ENCODE measurements around the gene ECM2.

ECM2 gene

DNA sequence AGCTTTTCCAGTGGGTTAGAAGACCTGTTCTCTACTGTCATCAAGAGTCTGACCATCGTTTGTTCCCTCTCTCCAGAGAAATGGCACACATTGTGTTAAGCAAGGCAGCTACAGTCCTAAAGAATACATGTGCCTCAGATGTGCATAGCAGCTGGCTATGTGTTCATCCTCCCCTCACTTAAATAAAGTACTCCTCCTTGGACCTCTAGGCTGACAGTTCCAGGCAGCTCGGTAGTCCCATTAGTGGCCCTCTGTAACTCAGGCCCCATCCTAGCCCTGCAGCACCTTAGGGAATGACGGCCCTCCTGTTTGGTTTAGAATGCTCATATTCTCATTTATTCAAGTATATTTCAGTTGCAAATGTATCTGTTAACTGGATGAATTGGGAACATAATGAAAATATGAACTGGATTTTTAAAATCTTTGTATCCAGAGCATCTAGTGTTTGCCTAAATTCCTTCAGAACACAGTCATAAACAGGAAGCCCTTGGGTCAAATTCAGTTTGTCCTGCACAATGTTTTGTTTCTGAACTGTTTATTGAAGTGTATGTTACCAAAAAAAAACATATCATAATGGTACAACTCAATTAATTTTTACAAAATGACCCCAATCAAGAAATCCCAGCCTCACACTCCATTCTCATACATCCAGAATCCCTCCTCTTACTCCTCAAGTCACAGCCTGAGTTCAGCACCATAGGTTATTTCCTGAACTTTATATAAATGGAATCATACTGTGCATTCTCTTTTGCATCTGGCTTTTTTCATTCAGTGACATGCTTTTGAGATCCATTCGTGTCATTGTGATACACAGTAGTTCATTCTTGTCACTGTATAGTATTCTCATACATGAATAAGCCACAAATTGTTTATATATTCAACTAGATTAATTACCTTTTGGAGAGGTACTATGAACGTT is 51.9 kb downstream of the ECM2 start:
- ATAC-seq (ENCODE audit: insufficient read depth, low read depth) (no peak), DNase-seq (no peak)
- Histone ChIP-seq H3K4me1 (ENCODE audit: insufficient read depth, low read length) (no peaks in the 10 kb centered on the region), H3K9ac (ENCODE audit: low read depth, low read length) (no peak overlapping the region), H4K20me1 (ENCODE audit: insufficient read depth, low read length) (no peaks in the 10 kb centered on the region; the same call in 1 of the 2 replicates), H3K27me3 (ENCODE audit: insufficient read depth, low read length, poor library complexity) (no peaks in the 10 kb centered on the region), H3K9me3 (ENCODE audit: insufficient read depth, low read length, severe bottlenecking) (no peaks in the 10 kb centered on the region), H2AFZ (ENCODE audit: low read depth, low read length) (no peak overlapping the region), H3K4me3 (ENCODE audit: low read depth in 1 of 2, low read length in 2 of 2) (no peak overlapping the region), H3K27ac (ENCODE audit: low read length) (no peak overlapping the region), H3K79me2 (ENCODE audit: insufficient read depth, low read length) (no peaks in the 10 kb centered on the region), H3K4me2 (ENCODE audit: insufficient read depth, low read length) (no peak overlapping the region), H3K36me3 (ENCODE audit: insufficient read depth, low read length) (no peaks in the 10 kb centered on the region; the same call in 1 of the 2 replicates)
- TF ChIP-seq, protein P1, sequence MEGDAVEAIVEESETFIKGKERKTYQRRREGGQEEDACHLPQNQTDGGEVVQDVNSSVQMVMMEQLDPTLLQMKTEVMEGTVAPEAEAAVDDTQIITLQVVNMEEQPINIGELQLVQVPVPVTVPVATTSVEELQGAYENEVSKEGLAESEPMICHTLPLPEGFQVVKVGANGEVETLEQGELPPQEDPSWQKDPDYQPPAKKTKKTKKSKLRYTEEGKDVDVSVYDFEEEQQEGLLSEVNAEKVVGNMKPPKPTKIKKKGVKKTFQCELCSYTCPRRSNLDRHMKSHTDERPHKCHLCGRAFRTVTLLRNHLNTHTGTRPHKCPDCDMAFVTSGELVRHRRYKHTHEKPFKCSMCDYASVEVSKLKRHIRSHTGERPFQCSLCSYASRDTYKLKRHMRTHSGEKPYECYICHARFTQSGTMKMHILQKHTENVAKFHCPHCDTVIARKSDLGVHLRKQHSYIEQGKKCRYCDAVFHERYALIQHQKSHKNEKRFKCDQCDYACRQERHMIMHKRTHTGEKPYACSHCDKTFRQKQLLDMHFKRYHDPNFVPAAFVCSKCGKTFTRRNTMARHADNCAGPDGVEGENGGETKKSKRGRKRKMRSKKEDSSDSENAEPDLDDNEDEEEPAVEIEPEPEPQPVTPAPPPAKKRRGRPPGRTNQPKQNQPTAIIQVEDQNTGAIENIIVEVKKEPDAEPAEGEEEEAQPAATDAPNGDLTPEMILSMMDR (IDR thresholded peaks at IDR 0.05; ENCODE audit: borderline replicate concordance, extremely low read depth, low read length, poor library complexity, severe bottlenecking) = no peak
- no peak for TF ChIP-seq EZH2 (IDR thresholded peaks at IDR 0.05; ENCODE audit: borderline replicate concordance, low read depth, low read length, severe bottlenecking)

DNA sequence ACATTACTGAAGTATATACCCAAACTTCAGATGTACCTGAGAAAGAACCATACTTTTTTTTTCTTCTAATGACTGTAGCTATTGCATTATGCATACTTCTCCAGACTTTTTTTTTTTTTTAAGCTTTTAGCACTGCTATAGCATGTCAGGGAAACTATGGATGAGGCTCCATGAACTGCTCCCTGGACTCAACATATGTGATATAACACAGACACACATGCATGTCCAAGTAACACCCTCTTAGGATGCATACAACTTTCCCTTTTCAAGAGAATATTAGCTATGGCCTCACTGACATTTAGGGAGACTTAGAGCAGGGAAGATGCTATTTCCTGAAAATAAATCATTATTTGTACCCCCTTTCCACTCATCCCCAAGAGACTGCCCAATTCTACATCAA is 53.0 kb downstream of the ECM2 start:
- H3K9me3 ChIP-seq (ENCODE audit: insufficient read depth, low read length, severe bottlenecking) = no peaks in the 10 kb centered on the region
- no peak overlapping the region for H2AFZ ChIP-seq (ENCODE audit: low read depth, low read length)
- H3K4me1 ChIP-seq (ENCODE audit: insufficient read depth, low read length) = no peaks in the 10 kb centered on the region
- DNase-seq (no peak), ATAC-seq (ENCODE audit: insufficient read depth, low read depth) (no peak)
- H3K4me3 ChIP-seq (ENCODE audit: low read depth in 1 of 2, low read length in 2 of 2) = no peak overlapping the region
- H3K27ac ChIP-seq (ENCODE audit: low read length) = no peak overlapping the region
- no peaks in the 10 kb centered on the region for H3K79me2 ChIP-seq (ENCODE audit: insufficient read depth, low read length)
- no peaks in the 10 kb centered on the region; the same call in 1 of the 2 replicates for H4K20me1 ChIP-seq (ENCODE audit: insufficient read depth, low read length)
- no peaks in the 10 kb centered on the region for H3K27me3 ChIP-seq (ENCODE audit: insufficient read depth, low read length, poor library complexity)
- H3K36me3 ChIP-seq (ENCODE audit: insufficient read depth, low read length) = no peaks in the 10 kb centered on the region; the same call in 1 of the 2 replicates
- H3K4me2 ChIP-seq (ENCODE audit: insufficient read depth, low read length) = no peak overlapping the region
- no peak overlapping the region for H3K9ac ChIP-seq (ENCODE audit: low read depth, low read length)
- TF ChIP-seq EZH2 (IDR thresholded peaks at IDR 0.05; ENCODE audit: borderline replicate concordance, low read depth, low read length, severe bottlenecking) = no peak
- TF ChIP-seq, protein P1 (IDR thresholded peaks at IDR 0.05; ENCODE audit: borderline replicate concordance, extremely low read depth, low read length, poor library complexity, severe bottlenecking) = no peak

DNA sequence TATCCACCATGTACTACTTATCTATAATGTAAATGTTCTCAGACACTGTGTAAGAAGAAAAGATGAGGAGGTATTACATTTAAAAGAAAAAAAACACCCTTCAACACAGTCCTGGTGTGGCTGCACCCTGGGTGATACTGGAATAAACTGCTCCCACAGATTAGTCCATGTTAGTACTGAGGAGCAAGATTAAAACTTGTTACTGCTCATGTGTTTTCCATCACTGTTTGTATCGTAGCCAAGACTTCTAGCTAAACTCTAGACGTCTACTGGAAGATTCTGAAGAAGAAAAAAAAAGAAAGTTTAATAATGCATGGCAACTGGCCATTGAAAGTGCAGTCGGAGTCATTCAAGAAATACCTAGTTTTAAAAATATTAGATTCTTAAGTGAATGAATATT is 53.5 kb downstream of the ECM2 start, which contains the start of gene ASPN:
ASPN (minus strand) TSS at position 178 of the 400 bp plus-strand sequence.
- H2AFZ ChIP-seq (ENCODE audit: low read depth, low read length) = no peak within 1 kb of the TSS
- TF ChIP-seq, protein P1 (IDR thresholded peaks at IDR 0.05; ENCODE audit: borderline replicate concordance, extremely low read depth, low read length, poor library complexity, severe bottlenecking) = no peak
- no peak for TF ChIP-seq EZH2 (IDR thresholded peaks at IDR 0.05; ENCODE audit: borderline replicate concordance, low read depth, low read length, severe bottlenecking)
- H3K4me2 ChIP-seq (ENCODE audit: insufficient read depth, low read length) = no peak within 1 kb of the TSS
- no peaks in the 10 kb centered on the region for H3K4me1 ChIP-seq (ENCODE audit: insufficient read depth, low read length)
- H3K4me3 ChIP-seq (ENCODE audit: low read depth in 1 of 2, low read length in 2 of 2) = no peak within 1 kb of the TSS
- H3K9me3 ChIP-seq (ENCODE audit: insufficient read depth, low read length, severe bottlenecking) = no peaks in the 10 kb centered on the region
- no peaks in the 10 kb centered on the region; the same call in 1 of the 2 replicates for H4K20me1 ChIP-seq (ENCODE audit: insufficient read depth, low read length)
- no peak within 1 kb of the TSS for H3K9ac ChIP-seq (ENCODE audit: low read depth, low read length)
- ATAC-seq (ENCODE audit: insufficient read depth, low read depth) = no peak
- no peak within 1 kb of the TSS for H3K27ac ChIP-seq (ENCODE audit: low read length)
- H3K27me3 ChIP-seq (ENCODE audit: insufficient read depth, low read length, poor library complexity) = no peaks in the 10 kb centered on the region
- H3K79me2 ChIP-seq (ENCODE audit: insufficient read depth, low read length) = no peaks in the 10 kb centered on the region
- H3K36me3 ChIP-seq (ENCODE audit: insufficient read depth, low read length) = no peaks in the 10 kb centered on the region; the same call in 1 of the 2 replicates
- no peak for DNase-seq
